B cell (primary cell): ENCODE data around the gene FZD10.

Experiments used
- EZH2 ChIP-seq: IDR thresholded peaks from 2 replicates; pipeline ENCODE4 v1.6.1; 2012; ENCODE audit warnings: borderline replicate concordance, low read depth, mild to moderate bottlenecking, moderate library complexity, low read length; ENCODE audit not compliant: insufficient read depth, poor library complexity, severe bottlenecking
- TF ChIP-seq, protein P1 (sequence below): fragments of 200-600 bp; IDR thresholded peaks from one replicate; pipeline ENCODE4 v1.8.0; 2022; ENCODE audit warnings: antibody characterized with exemption, mild to moderate bottlenecking

DNA sequence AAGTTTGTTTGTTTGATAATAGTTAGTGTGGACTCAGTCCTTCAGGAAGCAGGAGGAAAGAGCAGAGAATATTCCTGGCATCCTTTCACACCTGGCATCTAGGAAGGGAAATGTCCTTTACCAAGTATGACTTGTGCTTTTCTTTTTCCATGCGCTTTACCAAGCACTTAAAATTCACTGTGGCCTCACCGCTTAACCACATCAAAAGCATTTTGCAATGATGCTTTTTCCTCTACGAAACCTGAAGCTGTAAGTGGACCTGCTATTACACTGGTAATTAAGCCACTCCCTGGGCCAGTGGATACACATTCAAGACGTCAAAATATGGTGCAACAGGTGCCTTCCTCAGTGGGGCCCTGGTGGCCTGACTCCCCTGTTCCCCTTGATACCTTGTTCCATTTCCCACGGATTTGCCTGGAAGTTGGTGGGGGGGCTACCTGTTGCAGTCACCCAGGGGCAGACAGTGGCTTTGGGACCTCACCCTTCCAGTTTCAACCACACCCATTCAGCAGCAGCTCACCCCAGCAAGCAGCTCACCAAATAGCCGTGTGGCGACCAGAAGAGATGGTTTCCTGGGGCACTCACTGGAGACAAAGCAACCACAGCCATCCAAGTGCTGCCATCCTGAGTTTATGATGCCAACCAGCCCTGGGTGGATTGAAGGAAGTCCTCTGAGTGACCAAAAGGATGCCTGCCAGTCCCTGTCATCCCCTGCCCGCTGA lies 14.2 kb upstream of the FZD10 start:
- TF ChIP-seq EZH2, result no peak
- TF ChIP-seq, protein P1, sequence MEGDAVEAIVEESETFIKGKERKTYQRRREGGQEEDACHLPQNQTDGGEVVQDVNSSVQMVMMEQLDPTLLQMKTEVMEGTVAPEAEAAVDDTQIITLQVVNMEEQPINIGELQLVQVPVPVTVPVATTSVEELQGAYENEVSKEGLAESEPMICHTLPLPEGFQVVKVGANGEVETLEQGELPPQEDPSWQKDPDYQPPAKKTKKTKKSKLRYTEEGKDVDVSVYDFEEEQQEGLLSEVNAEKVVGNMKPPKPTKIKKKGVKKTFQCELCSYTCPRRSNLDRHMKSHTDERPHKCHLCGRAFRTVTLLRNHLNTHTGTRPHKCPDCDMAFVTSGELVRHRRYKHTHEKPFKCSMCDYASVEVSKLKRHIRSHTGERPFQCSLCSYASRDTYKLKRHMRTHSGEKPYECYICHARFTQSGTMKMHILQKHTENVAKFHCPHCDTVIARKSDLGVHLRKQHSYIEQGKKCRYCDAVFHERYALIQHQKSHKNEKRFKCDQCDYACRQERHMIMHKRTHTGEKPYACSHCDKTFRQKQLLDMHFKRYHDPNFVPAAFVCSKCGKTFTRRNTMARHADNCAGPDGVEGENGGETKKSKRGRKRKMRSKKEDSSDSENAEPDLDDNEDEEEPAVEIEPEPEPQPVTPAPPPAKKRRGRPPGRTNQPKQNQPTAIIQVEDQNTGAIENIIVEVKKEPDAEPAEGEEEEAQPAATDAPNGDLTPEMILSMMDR, result no peak
